ENCODE results near the gene INCA1.

Gene INCA1

DNA sequence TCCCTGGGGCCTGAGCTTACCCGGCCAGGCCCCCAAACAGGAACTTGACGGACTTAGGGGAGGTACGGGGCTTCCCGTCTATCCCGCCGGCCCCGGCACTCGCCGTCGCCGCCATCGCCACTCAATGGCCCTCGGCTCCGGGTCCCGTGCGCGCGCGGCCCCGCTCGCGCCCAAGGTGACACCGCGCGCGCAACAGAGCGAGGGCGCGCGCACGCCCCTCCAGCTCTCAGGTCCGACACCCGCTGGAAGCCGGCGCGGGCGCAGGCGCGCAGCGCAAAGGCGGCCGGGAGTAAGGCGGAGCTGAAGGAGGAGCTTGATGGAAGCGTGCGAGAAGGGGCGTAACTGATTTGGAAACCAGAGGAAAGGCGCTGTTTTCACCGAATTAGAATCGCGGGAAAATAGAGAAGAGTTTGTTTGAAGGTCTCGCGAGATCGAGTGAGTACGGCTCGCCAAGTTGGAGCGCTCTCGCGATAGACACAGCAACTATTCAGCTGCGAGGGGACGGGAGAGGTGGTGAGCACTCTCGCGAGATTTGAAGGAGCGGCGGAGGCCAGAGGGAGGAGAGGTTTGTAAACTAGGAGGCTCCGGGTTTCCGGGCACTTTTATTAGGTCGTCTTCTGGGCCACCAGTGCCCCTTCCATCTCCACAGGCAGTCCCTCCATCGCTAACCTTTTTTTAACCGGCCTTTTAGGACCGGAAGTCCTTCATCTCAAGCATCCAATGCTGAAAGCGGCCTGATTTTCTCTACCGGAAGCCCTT, 57.3 kb downstream of the INCA1 start, which contains the start of the genes RNF167 and SLC25A11:
RNF167 (plus strand) TSS at position 473 of the 759 bp plus-strand sequence. CDS start 642 bp downstream, outside the sequence.
SLC25A11 (minus strand) TSS at position 251 of the 759 bp plus-strand sequence; CDS start at position 115, 136 bp downstream.
- H3K9me3 ChIP-seq (ENCODE audit: low read depth, low read length): no peaks in the 10 kb centered on the region

DNA sequence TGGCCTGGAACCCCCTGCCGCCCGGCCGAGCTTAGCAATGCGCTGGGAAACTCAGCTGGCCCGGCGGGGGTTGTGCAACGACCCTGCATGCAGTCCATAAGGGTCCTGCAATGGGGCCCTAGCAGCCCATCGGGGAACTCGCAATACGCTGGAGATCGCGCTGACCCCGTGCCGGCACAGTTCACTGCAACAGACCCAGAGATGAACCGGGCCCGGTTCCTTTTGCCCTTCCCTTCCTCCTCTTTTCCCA, 57.9 kb downstream of the INCA1 start:
- no peak for DNase-seq (ENCODE audit: low read depth, low spot score)
- H3K36me3 ChIP-seq (ENCODE audit: insufficient read depth, low read length): peaks cover 43% of the 10 kb centered on the region
- TF ChIP-seq EZH2 (IDR thresholded peaks at IDR 0.05) (no peak), POLR2AphosphoS5 (IDR thresholded peaks at IDR 0.05; ENCODE audit: borderline replicate concordance, low read depth, low read length) (no peak), FOXP2 (optimal IDR thresholded peaks at IDR 0.05; ENCODE audit: control extremely low read depth, extremely low read length, insufficient read depth) (no peak)
- peak overlapping the region; percentile 87 for H3K4me3 ChIP-seq
- peak overlapping the region; percentile 97 for H3K27ac ChIP-seq
- peak overlapping the region; percentile 95 for H3K9ac ChIP-seq (ENCODE audit: insufficient read length)
- H3K9me3 ChIP-seq (ENCODE audit: low read depth, low read length): no peaks in the 10 kb centered on the region

More for the DNA sequence above, 57.3 kb downstream of the INCA1 start, which contains the start of the genes RNF167 and SLC25A11:
- Histone ChIP-seq H3K4me3 (peak within 1 kb of the TSS; percentile 87), H3K36me3 (ENCODE audit: insufficient read depth, low read length) (peaks cover 48% of the 10 kb centered on the region), H3K9ac (ENCODE audit: insufficient read length) (peak within 1 kb of the TSS; percentile 95), H3K27ac (peak within 1 kb of the TSS; percentile 97)
- DNase-seq (ENCODE audit: low read depth, low spot score): peak; percentile 95
- TF ChIP-seq EZH2 (IDR thresholded peaks at IDR 0.05): no peak
- TF ChIP-seq POLR2AphosphoS5 (IDR thresholded peaks at IDR 0.05; ENCODE audit: borderline replicate concordance, low read depth, low read length): peak; percentile 66; the same call in 1 of the 2 replicates
- TF ChIP-seq FOXP2 (optimal IDR thresholded peaks at IDR 0.05; ENCODE audit: control extremely low read depth, extremely low read length, insufficient read depth): no peak

DNA sequence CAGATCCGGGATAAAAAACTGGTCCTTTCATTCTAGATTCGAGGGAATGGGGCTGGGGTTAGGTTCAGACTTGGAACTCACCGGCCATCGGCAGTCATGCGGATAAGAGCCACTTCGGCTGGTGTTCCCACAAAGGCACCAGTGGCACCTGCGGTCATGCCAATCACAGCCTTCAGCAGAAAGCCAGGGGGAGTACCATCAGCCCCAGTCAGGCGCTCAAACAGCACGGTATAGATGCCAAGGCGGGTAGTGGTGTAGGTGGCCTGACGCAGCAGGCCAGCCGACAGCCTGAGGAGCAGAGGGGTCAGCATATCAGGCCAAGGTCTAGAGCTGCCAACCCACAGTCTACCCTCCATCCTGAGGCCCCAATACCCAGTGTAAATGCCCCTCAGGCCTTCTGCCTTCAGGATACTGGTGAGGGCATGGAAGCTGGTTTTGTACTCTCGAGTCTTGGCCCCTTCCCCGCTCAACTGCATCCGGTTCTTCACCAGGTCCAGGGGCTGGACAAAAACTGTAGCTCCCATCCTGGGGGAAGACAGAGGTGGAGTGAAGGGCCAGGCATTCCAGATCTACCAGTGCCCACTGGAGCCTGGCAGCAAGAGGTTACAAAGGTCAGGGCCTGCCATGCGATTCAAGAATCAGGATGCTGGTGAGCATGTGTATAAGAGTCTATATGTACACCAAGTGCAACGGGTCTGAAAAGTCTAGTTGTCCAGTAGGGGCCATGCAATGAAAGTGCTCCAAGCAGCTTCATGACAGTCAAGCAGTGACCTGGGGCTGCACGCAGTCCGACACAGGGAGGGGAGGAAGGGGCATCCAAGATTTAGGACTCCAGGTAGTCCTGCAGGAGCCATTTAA, 58.4 kb downstream of the INCA1 start:
- H3K27ac ChIP-seq: peak overlapping the region; percentile 97
- no peaks in the 10 kb centered on the region for H3K9me3 ChIP-seq (ENCODE audit: low read depth, low read length)
- H3K9ac ChIP-seq (ENCODE audit: insufficient read length): peak overlapping the region; percentile 95
- peaks cover 37% of the 10 kb centered on the region for H3K36me3 ChIP-seq (ENCODE audit: insufficient read depth, low read length)
- DNase-seq (ENCODE audit: low read depth, low spot score): no peak
- TF ChIP-seq EZH2 (IDR thresholded peaks at IDR 0.05) (no peak), POLR2AphosphoS5 (IDR thresholded peaks at IDR 0.05; ENCODE audit: borderline replicate concordance, low read depth, low read length) (no peak), FOXP2 (optimal IDR thresholded peaks at IDR 0.05; ENCODE audit: control extremely low read depth, extremely low read length, insufficient read depth) (no peak)
- peak overlapping the region; percentile 87 for H3K4me3 ChIP-seq

Measured in SK-N-MC (cell line).